NCI-H2029 treated with DMSO at 0.1 percent for 48 hours (cell line): ENCODE data around the gene KRTAP4-7.
"Not testable (repeated sequence)": the region's sequence is repeated elsewhere in the genome, so short reads cannot be mapped to it uniquely, and the experiment has no call there.

Experiments
- DNase-seq: peaks from one replicate; lab custom pipeline; 2025; lab: John Stamatoyannopoulos, UW

KRTAP4-7 gene

GRCh38 chr17:41065016-41065689 is 18.8 kb upstream of the KRTAP4-7 start:
- not testable (repeated sequence) for DNase-seq

DNA sequence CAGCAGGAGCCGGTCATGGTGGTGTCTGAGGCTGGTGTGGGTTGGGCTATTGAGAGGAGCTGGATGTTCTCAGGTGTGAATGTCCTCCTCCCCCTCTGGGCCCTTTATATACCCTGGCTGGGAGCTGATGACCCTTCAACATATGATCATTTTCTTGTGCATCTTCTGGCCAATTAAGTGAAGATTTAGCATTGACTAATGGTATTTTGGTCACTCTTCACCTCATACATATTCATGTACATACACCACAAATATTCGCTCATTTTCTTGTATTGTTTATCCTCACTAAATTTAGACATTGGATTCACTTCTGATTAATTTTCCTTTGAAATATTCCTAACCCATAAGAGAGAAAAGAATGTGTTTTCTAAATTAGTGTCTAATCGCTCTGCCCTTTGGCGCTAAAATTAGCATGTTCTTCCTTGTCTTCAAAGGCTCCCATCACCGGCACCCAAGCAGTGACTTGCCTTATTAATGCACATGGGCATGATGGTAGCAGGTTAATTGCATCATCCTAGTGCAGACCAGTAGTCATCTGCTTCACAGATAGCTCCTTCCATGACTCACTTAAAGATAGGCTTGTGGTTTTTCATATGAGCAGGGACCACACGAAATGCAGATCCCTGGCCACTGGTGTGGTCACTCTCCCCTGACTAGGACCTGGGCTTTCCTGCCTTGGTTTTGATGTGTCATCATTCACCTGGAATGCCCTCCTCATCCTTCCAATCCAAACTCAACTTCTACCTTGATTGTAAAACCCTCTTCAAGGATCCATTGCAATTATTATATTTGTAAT is 17.9 kb upstream of the KRTAP4-7 start, which contains the start of gene KRTAP2-4:
KRTAP2-4 (minus strand) TSS at position 51 of the 796 bp plus-strand sequence; CDS start at position 17, 34 bp downstream.
- no peak for DNase-seq

DNA sequence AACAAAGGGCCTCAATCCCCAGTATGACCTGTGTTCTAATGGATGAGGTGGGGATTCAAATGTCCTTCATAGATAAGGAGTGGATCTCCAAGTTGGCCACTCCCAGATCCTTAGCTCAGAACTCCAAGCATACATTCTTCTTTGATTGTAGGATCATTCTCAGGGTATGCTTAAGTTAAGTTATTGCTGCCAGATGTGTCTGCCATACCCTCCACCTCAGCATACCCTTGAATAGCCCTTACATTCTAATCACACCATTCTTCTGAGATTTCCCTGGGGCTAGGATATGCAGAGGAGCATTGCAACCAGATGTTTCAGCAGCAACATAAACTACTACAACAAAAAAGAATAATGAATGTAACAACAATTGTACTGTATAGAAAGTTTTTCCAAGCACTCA is 16.7 kb upstream of the KRTAP4-7 start:
- DNase-seq = no peak

DNA sequence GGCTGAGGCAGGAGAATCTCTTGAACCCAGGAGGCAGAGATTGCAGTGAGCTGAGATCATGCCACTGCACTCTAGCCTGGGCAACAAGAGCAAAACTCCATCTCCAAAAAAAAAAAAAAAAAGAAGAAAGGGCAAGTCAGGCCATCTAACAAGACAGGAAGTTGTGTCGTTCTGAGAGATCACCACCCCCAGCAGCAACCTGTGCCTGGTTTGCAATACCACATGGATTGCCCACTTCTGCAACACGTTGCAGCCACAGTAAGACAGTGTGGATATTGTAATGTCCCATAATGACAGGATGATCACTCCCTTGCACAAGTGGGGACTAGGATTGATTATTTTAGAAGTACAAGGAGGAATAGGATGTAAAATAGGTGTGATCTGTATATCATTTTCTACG is 14.9 kb upstream of the KRTAP4-7 start:
- DNase-seq = no peak

GRCh38 chr17:41071606-41072360 is 12.2 kb upstream of the KRTAP4-7 start:
- DNase-seq = no peak

DNA sequence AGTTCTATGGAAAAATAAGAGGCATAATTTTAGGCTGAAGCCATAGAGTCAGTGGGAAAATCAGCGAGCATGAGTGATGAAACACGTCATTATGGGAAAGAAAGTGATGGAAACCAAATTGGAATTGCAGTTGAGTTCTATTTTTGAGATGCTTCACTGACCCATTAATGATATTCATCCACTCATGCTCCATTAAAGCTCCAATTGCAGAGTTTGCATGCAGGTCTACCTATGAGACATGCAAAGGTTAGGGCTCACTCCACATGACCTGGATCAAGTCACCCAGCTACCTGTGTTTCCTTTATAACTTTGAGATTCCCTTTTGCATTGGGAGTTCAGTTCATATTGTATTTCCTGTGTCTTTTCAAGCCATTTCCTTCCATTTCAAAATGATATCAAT is 10.3 kb upstream of the KRTAP4-7 start:
- no peak for DNase-seq

- DNase-seq = no peak
These were observed 7.2 kb upstream of the KRTAP4-7 start for GRCh38 chr17:41076788-41077187.

GRCh38 chr17:41082626-41083025 is 1.3 kb upstream of the KRTAP4-7 start:
- DNase-seq = no peak

DNA sequence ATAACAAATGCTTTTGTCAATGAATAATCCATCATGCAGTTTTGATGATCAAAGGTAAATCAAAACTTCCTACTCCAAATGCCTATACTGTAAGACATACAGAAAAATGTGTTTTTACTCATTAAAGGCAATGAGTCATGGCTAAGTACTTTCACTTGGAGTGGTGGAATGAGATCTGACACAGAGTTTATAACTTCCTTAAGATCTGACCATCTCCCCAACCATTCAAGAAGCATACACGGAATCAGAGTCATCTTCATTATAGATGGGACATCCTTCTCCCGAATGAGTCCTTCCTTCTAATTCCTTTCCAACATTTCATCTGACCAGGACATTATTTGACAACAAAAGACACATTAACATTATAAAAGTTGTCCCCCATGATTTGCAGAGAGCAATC is 523 bp upstream of the KRTAP4-7 start:
- not testable (repeated sequence) for DNase-seq

GRCh38 chr17:41088760-41089352 is 4.9 kb downstream of the KRTAP4-7 start:
- not testable (repeated sequence) for DNase-seq

DNA sequence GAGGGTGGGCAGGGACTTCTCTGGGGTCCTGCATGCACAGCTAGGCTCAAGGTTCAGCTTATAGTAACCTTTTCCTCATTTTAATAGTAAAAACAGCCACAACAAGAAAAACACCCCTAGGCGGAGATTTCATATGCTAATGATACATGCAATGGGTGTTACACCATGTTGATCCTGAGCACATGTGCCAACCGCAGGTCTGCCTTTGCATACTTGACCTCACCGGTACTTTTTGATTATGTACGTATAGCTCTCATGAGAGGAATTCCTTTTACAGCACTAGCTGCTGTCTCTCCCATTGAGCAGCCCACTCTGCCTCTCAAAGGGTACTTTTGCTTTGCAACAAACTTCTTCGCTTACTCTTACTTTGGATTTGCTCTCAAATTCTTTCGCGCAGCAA is 12.1 kb downstream of the KRTAP4-7 start:
- DNase-seq = no peak

DNA sequence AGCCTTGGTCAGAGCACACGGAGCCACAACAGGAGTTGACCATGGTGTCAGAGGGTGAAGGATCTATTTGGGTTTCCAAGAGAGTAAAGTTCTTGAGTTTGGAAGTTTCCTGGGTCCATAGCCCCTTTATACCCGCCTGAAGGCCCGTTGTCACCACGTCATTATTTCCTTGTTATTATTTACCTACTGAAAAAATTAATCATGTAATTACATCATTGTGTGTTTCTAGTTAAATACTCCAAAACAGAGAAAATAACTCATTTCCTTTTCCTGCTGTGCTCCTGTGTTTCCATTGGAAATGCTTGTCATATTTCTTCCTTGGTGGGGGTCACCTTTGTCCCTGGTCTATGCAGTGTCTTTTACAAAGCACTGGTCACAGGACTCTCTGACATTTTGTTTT is 14.1 kb downstream of the KRTAP4-7 start, which contains the start of gene KRTAP4-8:
KRTAP4-8 (minus strand) TSS at position 101 of the 400 bp plus-strand sequence; CDS start at position 43, 58 bp downstream.
- no peak for DNase-seq

DNA sequence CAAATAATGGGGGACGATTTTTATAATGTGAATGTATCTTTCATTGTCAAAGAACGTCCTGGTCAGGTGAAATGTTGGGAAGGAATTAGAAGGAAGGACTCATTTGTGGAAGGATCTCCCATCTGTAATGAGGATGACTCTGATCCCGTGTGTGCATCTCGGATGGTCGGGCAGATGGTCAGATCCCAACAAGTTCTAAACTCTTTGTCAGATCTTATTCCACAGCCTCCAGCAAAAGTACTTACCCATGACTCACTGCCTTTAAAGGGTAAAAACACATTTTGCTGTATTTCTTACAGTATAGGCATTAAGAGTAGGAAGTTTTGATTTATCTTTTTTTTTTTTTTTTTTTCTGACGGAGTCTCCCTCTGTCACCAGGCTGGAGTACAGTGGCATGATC is 14.5 kb downstream of the KRTAP4-7 start:
- DNase-seq = no peak

DNA sequence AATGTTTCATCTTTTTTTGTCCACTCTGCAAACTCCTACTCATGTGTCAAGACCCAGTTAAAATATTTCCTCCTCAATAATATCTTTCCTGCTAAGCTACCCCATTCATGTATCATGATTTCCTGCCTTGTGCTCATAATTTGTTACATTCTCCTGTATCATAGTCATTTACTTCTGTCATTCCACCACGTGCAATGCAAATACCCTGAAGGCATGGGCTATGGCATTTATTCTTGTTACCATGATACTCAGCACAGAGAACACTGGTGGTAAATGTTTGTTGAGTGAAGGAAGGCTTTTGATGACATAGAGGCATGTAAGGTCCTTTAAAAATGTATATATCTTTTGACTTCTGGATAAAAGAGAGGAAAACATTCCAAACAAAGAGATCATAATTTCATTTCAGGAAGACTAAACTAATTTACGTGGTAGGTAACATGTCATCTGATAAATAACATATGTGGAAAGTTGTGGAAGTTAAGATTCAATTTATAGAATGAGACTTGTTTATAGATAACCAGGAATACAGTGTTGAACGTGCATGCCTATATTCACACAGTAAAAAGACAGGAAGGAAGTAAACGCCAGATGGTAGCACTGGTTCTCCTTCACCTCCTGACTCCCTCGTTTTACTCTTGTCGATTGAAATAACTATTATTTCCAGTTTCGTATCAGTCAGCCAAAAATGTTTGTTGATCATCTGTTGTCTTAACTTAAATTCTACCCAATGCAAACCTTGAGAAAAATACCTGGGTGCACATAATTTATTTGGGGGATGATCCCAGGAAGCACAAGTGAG is 15.9 kb downstream of the KRTAP4-7 start:
- not testable (repeated sequence) for DNase-seq

GRCh38 chr17:41101586-41102259 is 17.8 kb downstream of the KRTAP4-7 start, which contains the start of gene KRTAP4-16:
Gene KRTAP4-16, minus strand, starts transcription at chr17:41102209. Its CDS starts 0 bp downstream, at chr17:41102209.
- DNase-seq = no peak

DNA sequence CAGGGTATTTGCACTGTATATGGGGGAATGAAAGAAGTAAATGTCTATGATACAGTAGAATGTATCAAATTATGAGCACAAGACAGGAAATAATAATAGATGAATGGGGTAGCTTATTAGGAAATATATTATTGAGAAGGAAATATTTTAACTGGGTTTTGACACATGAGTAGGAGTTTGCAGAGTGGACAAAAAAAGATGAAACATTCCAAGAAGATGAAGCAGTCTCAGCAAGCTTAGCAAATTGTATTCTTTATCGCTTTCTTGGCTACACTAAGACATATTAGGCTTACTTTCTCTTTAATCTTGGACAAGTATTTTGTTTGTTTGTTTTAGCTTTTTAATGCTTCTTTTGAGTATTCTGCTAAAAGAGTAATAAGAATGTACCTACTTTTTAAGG is 19.9 kb downstream of the KRTAP4-7 start:
- no peak for DNase-seq

- DNase-seq = not testable (repeated sequence)
These were observed 20.6 kb downstream of the KRTAP4-7 start for GRCh38 chr17:41104386-41105038.

GRCh38 chr17:41105347-41105746 is 21.4 kb downstream of the KRTAP4-7 start, which contains the start of gene KRTAP4-9:
Gene KRTAP4-9, plus strand, starts transcription at chr17:41105389. Its CDS starts 0 bp downstream, at chr17:41105389.
- DNase-seq = not testable (repeated sequence)

DNA sequence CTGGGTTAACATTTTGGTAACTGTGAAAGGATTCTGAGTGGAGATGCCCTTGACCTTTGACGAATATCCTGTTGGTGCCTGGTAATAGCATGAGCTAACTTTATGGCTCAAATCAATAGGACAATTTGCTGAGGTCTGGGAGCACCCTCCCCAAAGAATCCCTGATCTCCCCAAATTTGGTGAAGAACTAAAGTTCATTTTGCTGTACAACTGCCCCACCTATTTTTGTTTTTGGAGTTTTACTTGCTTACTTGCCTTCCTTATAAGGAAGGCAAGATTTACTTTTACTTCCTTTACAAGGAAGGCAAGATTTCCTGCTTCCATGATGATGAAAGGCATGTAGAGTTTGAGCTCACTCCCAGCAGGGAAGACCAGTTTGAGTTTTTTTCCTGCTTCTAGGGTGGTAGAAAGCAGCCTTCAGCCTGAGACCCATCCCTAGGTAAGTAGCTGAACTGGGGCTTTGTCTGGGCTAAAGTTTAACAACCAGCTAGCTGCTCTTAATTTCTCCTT is 24.0 kb downstream of the KRTAP4-7 start:
- DNase-seq = no peak
